Transverse colon (tissue), 4 donors: ENCODE measurements around the gene TNRC18. TPM values are rescaled to one million over a fixed set of nuclear protein-coding genes. Genes with fewer than 3 reads are reported as not detected.

ENCODE experiments used
- DNase-seq: peaks from one replicate; pipeline ENCODE4 v3.0.0-alpha.2; 2019
- H3K27ac ChIP-seq, 4 donors: fragments of 200-600 bp; sonication (generic); 2 replicates each; pipeline ENCODE4 v1.5.1; 2016 to 2018; ENCODE audit warnings: inconsistent platforms in 4 of 4
- H3K27me3 ChIP-seq: fragments of 200-600 bp; sonication (generic); 2 replicates; pipeline ENCODE4 v1.5.1; 2017; ENCODE audit warnings: inconsistent platforms
- H3K36me3 ChIP-seq, 4 donors: fragments of 200-600 bp; sonication (generic); 2 replicates each; pipeline ENCODE4 v1.5.1; 2017 to 2019; ENCODE audit warnings: inconsistent platforms in 4 of 4
- H3K4me1 ChIP-seq, 4 donors: fragments of 200-600 bp; sonication (generic); 2 replicates each; pipeline ENCODE4 v1.5.1; 2017 to 2020; ENCODE audit warnings: inconsistent platforms in 4 of 4
- H3K4me3 ChIP-seq, 4 donors: fragments of 200-600 bp; sonication (generic); 1 replicate in 1 of 4; 2 replicates in 3 of 4; pipeline versions ENCODE4 v1.5.1 to v1.6.1; 2017 to 2019; ENCODE audit warnings: inconsistent platforms in 4 of 4
- H3K9me3 ChIP-seq, 2 donors: fragments of 200-600 bp; sonication (generic); 2 replicates each; pipeline ENCODE4 v1.5.1; 2017 to 2019; ENCODE audit warnings: inconsistent platforms in 2 of 2
- CTCF ChIP-seq, 5 experiments: fragments of 200-600 bp in 3 of 5; fragments of 450-650 bp in 2 of 5; sonication (generic) in 3 of 5; IDR thresholded peaks; 1 replicate in 2 of 5; 2 replicates in 3 of 5; pipeline ENCODE4 v1.5.1; 2016 to 2017; ENCODE audit warnings: antibody characterized with exemption in 5 of 5, inconsistent platforms in 3 of 5, mild to moderate bottlenecking in 2 of 5, moderate library complexity in 1 of 5
- EP300 ChIP-seq: sonication (generic); formaldehyde crosslinking; IDR thresholded peaks from one replicate; pipeline ENCODE4 v1.6.1; 2017; ENCODE audit warnings: antibody characterized with exemption, low read depth
- POLR2A ChIP-seq: fragments of 450-650 bp; IDR thresholded peaks from one replicate; pipeline ENCODE4 v1.6.1; 2016; ENCODE audit warnings: antibody characterized with exemption, mild to moderate bottlenecking, moderate library complexity
- POLR2AphosphoS5 ChIP-seq, 3 donors: sonication (generic); formaldehyde crosslinking; IDR thresholded peaks; one replicate each; pipeline ENCODE4 v1.6.1; 2016; ENCODE audit warnings: antibody characterized with exemption in 3 of 3
- WGBS, 2 donors: methylation state at CpG; one replicate each; pipeline ENCODE4 v1.1.5; 2018; ENCODE audit warnings: low coverage in 1 of 2; 5-methylcytosine and 5-hydroxymethylcytosine counted together
- in situ Hi-C, 4 donors: fragments of 200-750 bp; cut with MboI; loops; one replicate each; pipeline versions ENCODE4 v1.15.0 to v1.15.1; 2017; ENCODE audit warnings: low sequenced_read_pairs in 3 of 4, low pct_ligation_motif_present in 1 of 4, low pct_unique_long_range_greater_than_20kb in 1 of 4
- intact Hi-C: fragments of 100-400 bp; cut with DNase I; formaldehyde crosslinking; loops from one replicate; pipeline ENCODE4 v1.15.1; 2023; ENCODE audit warnings: low total_unique reads
- total RNA-seq, 4 donors: library from RNA; depleted of rRNA; stranded (reverse); fragments of >200 nt; gene quantifications; one replicate each; pipeline ENCODE4 v1.1.0, GENCODE V29; 2016

The TNRC18 gene
- total RNA-seq, 4 donors from 2014 or later: 91.2 to 430 (median 175) TPM

- in situ Hi-C loops (loop anchor here in 3 of 4 donors (10.0 to 25.0 kb wide), 3 partner anchors 92 to 219 kb away; no protein-coding TSS in a partner anchor), intact Hi-C loops (loop anchor here (10.0 kb wide), 1 partner anchor 222 kb away; no protein-coding TSS in a partner anchor)
- H3K4me1 ChIP-seq: no peaks in the 10 kb centered on the region
- TF ChIP-seq CTCF (IDR thresholded peaks at IDR 0.05) (no peak), POLR2A (no peak), EP300 (no peak), POLR2AphosphoS5 (IDR thresholded peaks at IDR 0.05) (no peak)
- no peak overlapping the region for H3K4me3 ChIP-seq
- H3K9me3 ChIP-seq: no peaks in the 10 kb centered on the region
- 96 to 98% methylated on average over 4 of the region's 4 CpGs for WGBS, 2 donors
- no peak overlapping the region for H3K27ac ChIP-seq
- no peaks in the 10 kb centered on the region for H3K27me3 ChIP-seq
- DNase-seq: no peak
- H3K36me3 ChIP-seq: no peaks in the 10 kb centered on the region
These were observed 32.8 kb upstream of the TNRC18 start for GRCh38 chr7:5456409-5456808.

- intact Hi-C loops (loop anchor here (10.0 kb wide), 1 partner anchor 221 kb away; no protein-coding TSS in a partner anchor), in situ Hi-C loops (loop anchor here in 3 of 4 donors (10.0 to 25.0 kb wide), 3 partner anchors 91 to 218 kb away; no protein-coding TSS in a partner anchor)
- Histone ChIP-seq H3K27me3 (no peaks in the 10 kb centered on the region), H3K4me3 (no peak overlapping the region), H3K27ac (no peak overlapping the region), H3K36me3 (no peaks in the 10 kb centered on the region), H3K9me3 (no peaks in the 10 kb centered on the region), H3K4me1 (no peaks in the 10 kb centered on the region)
- no peak for DNase-seq
- WGBS, 2 donors: 42 to 72% methylated on average over 2 to 22 of the region's 22 CpGs
- no peak for TF ChIP-seq CTCF (IDR thresholded peaks at IDR 0.05)
- no peak for TF ChIP-seq POLR2AphosphoS5 (IDR thresholded peaks at IDR 0.05)
- no peak for TF ChIP-seq POLR2A
- TF ChIP-seq EP300: no peak
These were observed 32.1 kb upstream of the TNRC18 start for GRCh38 chr7:5455581-5456219.

- H3K27me3 ChIP-seq: no peaks in the 10 kb centered on the region
- in situ Hi-C loops: loop anchor here in 3 of 4 donors (10.0 to 25.0 kb wide), 3 partner anchors 90 to 218 kb away; no protein-coding TSS in a partner anchor
- 85% methylated on average over 6 of the region's 6 CpGs; no CpG with 5 or more reads in 1 of the 2 donors for WGBS, 2 donors
- H3K4me1 ChIP-seq: no peaks in the 10 kb centered on the region
- H3K36me3 ChIP-seq: no peaks in the 10 kb centered on the region
- DNase-seq: no peak
- H3K27ac ChIP-seq: no peak overlapping the region
- no peaks in the 10 kb centered on the region for H3K9me3 ChIP-seq
- no peak overlapping the region for H3K4me3 ChIP-seq
- intact Hi-C loops: loop anchor here (10.0 kb wide), 1 partner anchor 220 kb away; no protein-coding TSS in a partner anchor
- no peak for TF ChIP-seq POLR2AphosphoS5 (IDR thresholded peaks at IDR 0.05)
- no peak for TF ChIP-seq EP300
- TF ChIP-seq CTCF (IDR thresholded peaks at IDR 0.05): no peak
- TF ChIP-seq POLR2A: no peak
These were observed 31.5 kb upstream of the TNRC18 start for GRCh38 chr7:5455175-5455574.

GRCh38 chr7:5454485-5454884 lies 30.9 kb upstream of the TNRC18 start:
- no peak overlapping the region for H3K4me3 ChIP-seq
- H3K27ac ChIP-seq: no peak overlapping the region
- H3K9me3 ChIP-seq: no peaks in the 10 kb centered on the region
- H3K36me3 ChIP-seq: no peaks in the 10 kb centered on the region
- DNase-seq: no peak
- WGBS, 2 donors: 92 to 100% methylated on average over 1 to 8 of the region's 8 CpGs
- intact Hi-C loops: loop anchor here (10.0 kb wide), 1 partner anchor 220 kb away; no protein-coding TSS in a partner anchor
- TF ChIP-seq POLR2AphosphoS5 (IDR thresholded peaks at IDR 0.05) (no peak), EP300 (no peak)
- no peaks in the 10 kb centered on the region for H3K27me3 ChIP-seq
- H3K4me1 ChIP-seq: no peaks in the 10 kb centered on the region
- in situ Hi-C loops: loop anchor here in 3 of 4 donors (10.0 to 25.0 kb wide), 3 partner anchors 90 to 217 kb away; no protein-coding TSS in a partner anchor
